ENCODE data around the gene CCND1. TPM values are rescaled to one million over a fixed set of nuclear protein-coding genes. Genes with fewer than 3 reads are reported as not detected.

CCND1 gene
- total and polyA plus RNA-seq, 2 of the 8 experiments (the other 6 are each of a cell fraction or from before 2014, with no cell fraction given) = 64.5 to 170 TPM

- H3K79me1 ChIP-seq (ENCODE audit: low read depth, low read length) = no peaks in the 10 kb centered on the region
- H4K8ac ChIP-seq (ENCODE audit: extremely low read depth, insufficient read depth, low read length) = peak overlapping the region; percentile 86
- no peaks in the 10 kb centered on the region for H3K79me2 ChIP-seq (ENCODE audit: control insufficient read depth in 1 of 2, insufficient read depth in 2 of 2, low read length in 2 of 2)
- H2BK120ac ChIP-seq (replicated peaks; ENCODE audit: low read depth, low read length) = peak overlapping the region; percentile 66
- peak overlapping the region; percentile 37 to 78 (median 62) for H3K4me3 ChIP-seq (ENCODE audit: extremely low read depth in 1 of 4, insufficient read depth in 2 of 4, low read depth in 3 of 4, low read length in 4 of 4)
- H4K5ac ChIP-seq (ENCODE audit: insufficient read length, low read depth, low read length) = peak overlapping the region; percentile 78
- H3K18ac ChIP-seq (ENCODE audit: extremely low read depth, low read length) = peak overlapping the region; percentile 99
- 7% methylated on average over 3 of the region's 34 CpGs; no CpG with 5 or more reads in 1 of the 2 experiments for WGBS, 2 experiments (ENCODE audit: extremely low coverage in 1 of 2, insufficient coverage in 1 of 2, insufficient read length in 1 of 2, insufficient replicate concordance in 2 of 2, low coverage in 1 of 2, low lambda C conversion rate in 2 of 2, missing lambda C conversion rate in 1 of 2)
- peak overlapping the region in 2 of 4 experiments; percentile 35 to 41; a peak in 2 of 7 replicates for H3K9ac ChIP-seq (replicated peaks in 1 of 4; ENCODE audit: extremely low read depth in 1 of 4, low read depth in 3 of 4, low read length in 3 of 4)
- FAIRE-seq (no peak), DNase-seq (ENCODE audit: low read depth in 1 of 2, low spot score in 2 of 2) (no peak)
- peak overlapping the region; percentile 98 for H2BK12ac ChIP-seq (ENCODE audit: low read depth, low read length)
- peak overlapping the region; percentile 86; the same call in 1 of the 2 replicates for H2BK20ac ChIP-seq (ENCODE audit: low read length)
- peaks cover 11 to 40% (median 25%) of the 10 kb centered on the region in 4 experiments for H3K4me1 ChIP-seq (replicated peaks in 1 of 4; ENCODE audit: control insufficient read depth in 3 of 4, insufficient read depth in 4 of 4, low read length in 3 of 4)
- H2BK15ac ChIP-seq (ENCODE audit: low read length) = peak overlapping the region; percentile 99; the same call in 1 of the 2 replicates
- peaks cover 0 to 9% (median 4%) of the 10 kb centered on the region in 4 experiments; a peak in 3 of 8 replicates for H3K36me3 ChIP-seq (ENCODE audit: control insufficient read depth in 2 of 4, insufficient read depth in 4 of 4, low read length in 3 of 4)
- H3K4me2 ChIP-seq (ENCODE audit: insufficient read depth in 1 of 2, low read depth in 2 of 2, low read length in 2 of 2) = peak overlapping the region; percentile 52 to 91
- H3K14ac ChIP-seq (ENCODE audit: insufficient read length) = no peak overlapping the region
- no peaks in the 10 kb centered on the region for H3K9me3 ChIP-seq (ENCODE audit: insufficient read depth in 2 of 2, low read depth in 1 of 2, low read length in 1 of 2)
- peak overlapping the region; percentile 91; the same call in 1 of the 2 replicates for H2BK5ac ChIP-seq (ENCODE audit: low read depth, low read length)
- peaks cover 0 to 26% (median 17%) of the 10 kb centered on the region in 4 experiments; a peak in 5 of 7 replicates for H3K27me3 ChIP-seq (replicated peaks in 1 of 4; ENCODE audit: control insufficient read depth in 3 of 4, extremely low read depth in 1 of 4, insufficient read depth in 3 of 4, low read length in 3 of 4)
- peaks cover 5% of the 10 kb centered on the region; the same call in 1 of the 2 replicates for H3K23me2 ChIP-seq (ENCODE audit: low read depth, low read length)
- H2AK5ac ChIP-seq (ENCODE audit: low read depth, low read length) = no peak overlapping the region
- CTCF ChIA-PET (ENCODE audit: partially characterized antibody) = interaction anchor here (0.7 to 1.4 kb wide), 5 partner anchors 10 to 180 kb away, joined by 3 to 5 read pairs (median 4); no protein-coding TSS in a partner anchor
- H3K27ac ChIP-seq (ENCODE audit: low read depth, low read length) = no peak overlapping the region
- peak overlapping the region; percentile 96 for H3K4ac ChIP-seq (replicated peaks; ENCODE audit: insufficient read length, low read depth, low read length)
- no peak overlapping the region for H3K23ac ChIP-seq (ENCODE audit: insufficient read length)
- no peak overlapping the region for H2AFZ ChIP-seq (ENCODE audit: low read length)
- peak overlapping the region; percentile 84 for H3K56ac ChIP-seq (replicated peaks; ENCODE audit: insufficient read length, low read depth, low read length)
- POLR2A ChIA-PET (ENCODE audit: partially characterized antibody) = interaction anchor here (0.6 to 1.8 kb wide), 11 partner anchors 9 to 185 kb away, joined by 3 to 6 read pairs (median 4); partner anchors contain the start of gene LTO1
- H4K20me1 ChIP-seq (replicated peaks in 1 of 2; ENCODE audit: control insufficient read depth in 1 of 2, insufficient read depth in 2 of 2, low read length in 2 of 2) = peaks cover 1 to 5% of the 10 kb centered on the region in 2 experiments
- H4K91ac ChIP-seq (replicated peaks; ENCODE audit: insufficient read length, low read length) = peak overlapping the region; percentile 99
- TF ChIP-seq YY1 (IDR thresholded peaks at IDR 0.05; ENCODE audit: low read depth, low read length) = no peak
- no peak for TF ChIP-seq POLR2A (IDR thresholded peaks at IDR 0.05; ENCODE audit: control extremely low read depth in 1 of 2, low read depth in 2 of 2, low read length in 2 of 2)
- no peak for TF ChIP-seq GTF2F1 (IDR thresholded peaks at IDR 0.05; ENCODE audit: borderline replicate concordance, low read depth, low read length)
- TF ChIP-seq KDM1A (IDR thresholded peaks at IDR 0.05; ENCODE audit: borderline replicate concordance, low read length) = no peak
- TF ChIP-seq CBX5 (IDR thresholded peaks at IDR 0.05; ENCODE audit: low read depth, low read length) = no peak
- TF ChIP-seq E2F6 (IDR thresholded peaks at IDR 0.05) = no peak
- TF ChIP-seq NRF1 (IDR thresholded peaks at IDR 0.05; ENCODE audit: low read depth, low read length) = no peak
- TF ChIP-seq SIRT6 (IDR thresholded peaks at IDR 0.05; ENCODE audit: low read length) = no peak
- TF ChIP-seq CTBP2 (IDR thresholded peaks at IDR 0.05; ENCODE audit: borderline replicate concordance, insufficient read depth, insufficient read length, low read length) = no peak
- no peak for TF ChIP-seq KDM4A (IDR thresholded peaks at IDR 0.05; ENCODE audit: low read depth, low read length, severe bottlenecking)
- 0 out of 2 replicates have a peak, but pooled peaks have one; percentile 18 for TF ChIP-seq PHF8 (conservative IDR thresholded peaks at IDR 0.05; ENCODE audit: low read depth, low read length)
- TF ChIP-seq HDAC2 (IDR thresholded peaks at IDR 0.05; ENCODE audit: borderline replicate concordance in 1 of 2, low read depth in 2 of 2, low read length in 2 of 2) = 0 out of 4 replicates have a peak, but pooled peaks of 1 of the 2 experiments have one; percentile 0
Measured at GRCh38 chr11:69703453-69703767, 62.5 kb downstream of the CCND1 start.

Data from H1 (cell line).